ENCODE results near the gene SMG5. TPM values are rescaled to one million over a fixed set of nuclear protein-coding genes. Genes with fewer than 3 reads are reported as not detected.

SMG5 gene
- total RNA-seq, 1 experiment from 2014 or later: 140 TPM

- Mint-ChIP-seq H3K27me3 (ENCODE audit: insufficient read depth, unreplicated experiment) (no peaks in the 10 kb centered on the region), H3K4me3 (ENCODE audit: unreplicated experiment) (no peak overlapping the region), H3K27ac (ENCODE audit: low read depth, unreplicated experiment) (no peak overlapping the region), H3K9me3 (ENCODE audit: unreplicated experiment) (no peaks in the 10 kb centered on the region), H3K36me3 (ENCODE audit: insufficient read depth, unreplicated experiment) (peaks cover 99% of the 10 kb centered on the region), H3K4me1 (ENCODE audit: insufficient read depth, unreplicated experiment) (peaks cover 5% of the 10 kb centered on the region)
- ChIA-PET CTCF (interaction anchor here (0.6 to 11.1 kb wide), 28 partner anchors 10 to 244 kb away, joined by 3 to 152 read pairs (median 4); partner anchors contain the start of genes CCT3, GLMP, SMG5 and TMEM79), POLR2A (interaction anchor here (0.6 to 2.4 kb wide), 6 partner anchors 9 to 94 kb away, joined by 3 to 17 read pairs (median 4); partner anchors contain the start of genes CCT3, SMG5, TMEM79 and TSACC)
- DNase-seq (ENCODE audit: unreplicated experiment): peak; percentile 51
- BruUV-seq (replicated peaks): no TSS peak
- intact Hi-C loops (cut with micrococcal nuclease): loop anchor here (1.0 to 5.0 kb wide), 4 partner anchors 37 to 229 kb away; partner anchors contain the start of genes SMG5 and TMEM79
- TF ChIP-seq CTCF (IDR thresholded peaks at IDR 0.05; ENCODE audit: unreplicated experiment): peak; percentile 58
Observed at GRCh38 chr1:156319664-156320063, 37.0 kb upstream of the SMG5 start.

- DNase-seq (ENCODE audit: unreplicated experiment): no peak
- H3K4me3 Mint-ChIP-seq (ENCODE audit: unreplicated experiment): no peak overlapping the region
- ChIA-PET CTCF (interaction anchor here (0.6 to 11.1 kb wide), 10 partner anchors 9 to 252 kb away, joined by 3 to 152 read pairs (median 3); partner anchors contain the start of genes CCT3, SMG5, TMEM79 and TSACC), POLR2A (interaction anchor here (0.6 to 1.7 kb wide), 4 partner anchors 9 to 16 kb away, joined by 3 to 5 read pairs (median 4); no protein-coding TSS in a partner anchor)
- H3K4me1 Mint-ChIP-seq (ENCODE audit: insufficient read depth, unreplicated experiment): peaks cover 5% of the 10 kb centered on the region
- H3K27me3 Mint-ChIP-seq (ENCODE audit: insufficient read depth, unreplicated experiment): no peaks in the 10 kb centered on the region
- H3K36me3 Mint-ChIP-seq (ENCODE audit: insufficient read depth, unreplicated experiment): peaks cover 99% of the 10 kb centered on the region
- intact Hi-C loops (cut with micrococcal nuclease): loop anchor here (5.0 kb wide), 1 partner anchor 35 kb away; the partner anchor contains the start of genes SMG5 and TMEM79
- no TSS peak for BruUV-seq (replicated peaks)
- peak overlapping the region; percentile 31 for H3K27ac Mint-ChIP-seq (ENCODE audit: low read depth, unreplicated experiment)
- no peak for TF ChIP-seq CTCF (IDR thresholded peaks at IDR 0.05; ENCODE audit: unreplicated experiment)
- no peaks in the 10 kb centered on the region for H3K9me3 Mint-ChIP-seq (ENCODE audit: unreplicated experiment)
Observed at GRCh38 chr1:156316909-156317308, 34.3 kb upstream of the SMG5 start.

- Mint-ChIP-seq H3K36me3 (ENCODE audit: insufficient read depth, unreplicated experiment) (peaks cover 99% of the 10 kb centered on the region), H3K9me3 (ENCODE audit: unreplicated experiment) (no peaks in the 10 kb centered on the region), H3K27me3 (ENCODE audit: insufficient read depth, unreplicated experiment) (no peaks in the 10 kb centered on the region), H3K4me3 (ENCODE audit: unreplicated experiment) (no peak overlapping the region), H3K4me1 (ENCODE audit: insufficient read depth, unreplicated experiment) (peaks cover 14% of the 10 kb centered on the region), H3K27ac (ENCODE audit: low read depth, unreplicated experiment) (no peak overlapping the region)
- no TSS peak for BruUV-seq (replicated peaks)
- peak; percentile 96 for DNase-seq (ENCODE audit: unreplicated experiment)
- POLR2A ChIA-PET: interaction anchor here (0.9 to 4.1 kb wide), 6 partner anchors 8 to 59 kb away, joined by 3 to 25 read pairs (median 4); partner anchors contain the start of genes GLMP and SMG5
- CTCF ChIA-PET: interaction anchor here (0.7 to 1.5 kb wide), 2 partner anchors 8 to 298 kb away, joined by 4 to 8 read pairs; no protein-coding TSS in a partner anchor
- no peak for TF ChIP-seq CTCF (IDR thresholded peaks at IDR 0.05; ENCODE audit: unreplicated experiment)
- intact Hi-C loops (cut with micrococcal nuclease): no loop called here
Observed at GRCh38 chr1:156310962-156311361, 28.3 kb upstream of the SMG5 start.

- intact Hi-C loops (cut with micrococcal nuclease): no loop called here
- no TSS peak for BruUV-seq (replicated peaks)
- peak overlapping the region; percentile 35 for H3K27ac Mint-ChIP-seq (ENCODE audit: low read depth, unreplicated experiment)
- DNase-seq (ENCODE audit: unreplicated experiment): no peak
- H3K4me3 Mint-ChIP-seq (ENCODE audit: unreplicated experiment): no peak overlapping the region
- no peak for TF ChIP-seq CTCF (IDR thresholded peaks at IDR 0.05; ENCODE audit: unreplicated experiment)
- no peaks in the 10 kb centered on the region for H3K9me3 Mint-ChIP-seq (ENCODE audit: unreplicated experiment)
- H3K4me1 Mint-ChIP-seq (ENCODE audit: insufficient read depth, unreplicated experiment): peaks cover 14% of the 10 kb centered on the region
- H3K27me3 Mint-ChIP-seq (ENCODE audit: insufficient read depth, unreplicated experiment): no peaks in the 10 kb centered on the region
- ChIA-PET CTCF (interaction anchor here (0.5 to 2.3 kb wide), 5 partner anchors 13 to 178 kb away, joined by 3 to 6 read pairs (median 4); no protein-coding TSS in a partner anchor), POLR2A (interaction anchor here (0.8 to 1.4 kb wide), 5 partner anchors 9 to 27 kb away, joined by 5 to 7 read pairs (median 5); partner anchors contain the start of genes SMG5 and TMEM79)
- H3K36me3 Mint-ChIP-seq (ENCODE audit: insufficient read depth, unreplicated experiment): peaks cover 100% of the 10 kb centered on the region
Observed at GRCh38 chr1:156308078-156308477, 25.5 kb upstream of the SMG5 start.

All from MCF 10A (cell line).